Body of pancreas (tissue), 4 donors: ENCODE measurements around the gene PRSS21.

Experiments used
- POLR2A ChIP-seq, 3 donors: fragments of 450-650 bp; IDR thresholded peaks; one replicate each; pipeline ENCODE4 v1.6.1; 2016; ENCODE audit warnings: antibody characterized with exemption in 3 of 3, mild to moderate bottlenecking in 2 of 3
- TF ChIP-seq, protein P1 (sequence below), 7 experiments: fragments of 450-650 bp in 4 of 7; fragments of 200-600 bp in 3 of 7; sonication (generic) in 3 of 7; IDR thresholded peaks; one replicate each; pipeline ENCODE4 v1.5.1; 2016 to 2019; ENCODE audit warnings: antibody characterized with exemption in 7 of 7

GRCh38 chr16:2790631-2791030, 26.4 kb upstream of the PRSS21 start:
- no peak for TF ChIP-seq POLR2A (IDR thresholded peaks at IDR 0.05)
- TF ChIP-seq, protein P1, sequence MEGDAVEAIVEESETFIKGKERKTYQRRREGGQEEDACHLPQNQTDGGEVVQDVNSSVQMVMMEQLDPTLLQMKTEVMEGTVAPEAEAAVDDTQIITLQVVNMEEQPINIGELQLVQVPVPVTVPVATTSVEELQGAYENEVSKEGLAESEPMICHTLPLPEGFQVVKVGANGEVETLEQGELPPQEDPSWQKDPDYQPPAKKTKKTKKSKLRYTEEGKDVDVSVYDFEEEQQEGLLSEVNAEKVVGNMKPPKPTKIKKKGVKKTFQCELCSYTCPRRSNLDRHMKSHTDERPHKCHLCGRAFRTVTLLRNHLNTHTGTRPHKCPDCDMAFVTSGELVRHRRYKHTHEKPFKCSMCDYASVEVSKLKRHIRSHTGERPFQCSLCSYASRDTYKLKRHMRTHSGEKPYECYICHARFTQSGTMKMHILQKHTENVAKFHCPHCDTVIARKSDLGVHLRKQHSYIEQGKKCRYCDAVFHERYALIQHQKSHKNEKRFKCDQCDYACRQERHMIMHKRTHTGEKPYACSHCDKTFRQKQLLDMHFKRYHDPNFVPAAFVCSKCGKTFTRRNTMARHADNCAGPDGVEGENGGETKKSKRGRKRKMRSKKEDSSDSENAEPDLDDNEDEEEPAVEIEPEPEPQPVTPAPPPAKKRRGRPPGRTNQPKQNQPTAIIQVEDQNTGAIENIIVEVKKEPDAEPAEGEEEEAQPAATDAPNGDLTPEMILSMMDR (IDR thresholded peaks at IDR 0.05), result no peak
